ENCODE measurements around the gene BABAM2.

The BABAM2 gene

GRCh38 chr2:28045676-28046351, 155.3 kb downstream of the BABAM2 start:
- Histone ChIP-seq H3K79me2 (ENCODE audit: insufficient read depth, low read length) (no peaks in the 10 kb centered on the region), H3K9me2 (replicated peaks; ENCODE audit: insufficient read depth, low read length) (no peaks in the 10 kb centered on the region), H3F3A (ENCODE audit: insufficient read depth) (no peaks in the 10 kb centered on the region), H3K9ac (ENCODE audit: low read length) (no peak overlapping the region), H3K36me3 (ENCODE audit: low read length) (no peaks in the 10 kb centered on the region), H3K4me3 (ENCODE audit: insufficient read depth, low read length, poor library complexity, severe bottlenecking) (no peak overlapping the region), H3K27ac (ENCODE audit: low read depth, low read length) (no peak overlapping the region), H3K9me3 (ENCODE audit: insufficient read depth, low read length) (no peaks in the 10 kb centered on the region), H3K4me2 (ENCODE audit: low read depth, low read length, poor library complexity, severe bottlenecking) (no peak overlapping the region), H4K20me1 (ENCODE audit: low read depth, low read length) (no peaks in the 10 kb centered on the region), H2AFZ (ENCODE audit: low read depth, low read length, severe bottlenecking) (no peak overlapping the region), H3K27me3 (ENCODE audit: low read length) (no peaks in the 10 kb centered on the region)
- TF ChIP-seq CTCF (IDR thresholded peaks at IDR 0.05; ENCODE audit: insufficient read depth, low read length, poor library complexity, severe bottlenecking) (no peak), EZH2phosphoT487 (conservative IDR thresholded peaks at IDR 0.05; ENCODE audit: low read length) (no peak)

GRCh38 chr2:28046921-28047320, 156.4 kb downstream of the BABAM2 start:
- Histone ChIP-seq H3K79me2 (ENCODE audit: insufficient read depth, low read length) (no peaks in the 10 kb centered on the region), H3K4me2 (ENCODE audit: low read depth, low read length, poor library complexity, severe bottlenecking) (no peak overlapping the region), H4K20me1 (ENCODE audit: low read depth, low read length) (no peaks in the 10 kb centered on the region), H3F3A (ENCODE audit: insufficient read depth) (no peaks in the 10 kb centered on the region), H3K27me3 (ENCODE audit: low read length) (no peaks in the 10 kb centered on the region), H3K9ac (ENCODE audit: low read length) (no peak overlapping the region), H3K27ac (ENCODE audit: low read depth, low read length) (no peak overlapping the region), H3K9me2 (replicated peaks; ENCODE audit: insufficient read depth, low read length) (no peaks in the 10 kb centered on the region), H3K4me3 (ENCODE audit: insufficient read depth, low read length, poor library complexity, severe bottlenecking) (no peak overlapping the region), H3K9me3 (ENCODE audit: insufficient read depth, low read length) (no peaks in the 10 kb centered on the region), H3K36me3 (ENCODE audit: low read length) (no peaks in the 10 kb centered on the region), H2AFZ (ENCODE audit: low read depth, low read length, severe bottlenecking) (no peak overlapping the region)
- TF ChIP-seq CTCF (IDR thresholded peaks at IDR 0.05; ENCODE audit: insufficient read depth, low read length, poor library complexity, severe bottlenecking) (no peak), EZH2phosphoT487 (conservative IDR thresholded peaks at IDR 0.05; ENCODE audit: low read length) (no peak)

GRCh38 chr2:28047681-28048080, 157.2 kb downstream of the BABAM2 start:
- Histone ChIP-seq H3K9me3 (ENCODE audit: insufficient read depth, low read length) (no peaks in the 10 kb centered on the region), H3K36me3 (ENCODE audit: low read length) (no peaks in the 10 kb centered on the region), H2AFZ (ENCODE audit: low read depth, low read length, severe bottlenecking) (no peak overlapping the region), H3K9me2 (replicated peaks; ENCODE audit: insufficient read depth, low read length) (no peaks in the 10 kb centered on the region), H3K9ac (ENCODE audit: low read length) (no peak overlapping the region), H3K27ac (ENCODE audit: low read depth, low read length) (no peak overlapping the region), H3K4me2 (ENCODE audit: low read depth, low read length, poor library complexity, severe bottlenecking) (no peak overlapping the region), H3F3A (ENCODE audit: insufficient read depth) (no peaks in the 10 kb centered on the region), H4K20me1 (ENCODE audit: low read depth, low read length) (no peaks in the 10 kb centered on the region), H3K4me3 (ENCODE audit: insufficient read depth, low read length, poor library complexity, severe bottlenecking) (no peak overlapping the region), H3K27me3 (ENCODE audit: low read length) (no peaks in the 10 kb centered on the region), H3K79me2 (ENCODE audit: insufficient read depth, low read length) (no peaks in the 10 kb centered on the region)
- TF ChIP-seq CTCF (IDR thresholded peaks at IDR 0.05; ENCODE audit: insufficient read depth, low read length, poor library complexity, severe bottlenecking) (no peak), EZH2phosphoT487 (conservative IDR thresholded peaks at IDR 0.05; ENCODE audit: low read length) (no peak)

Data from SU-DHL-6 (cell line).